GM18511 (cell line): Measurements from ENCODE around the gene TTC28.
"Not testable (repeated sequence)": the region's sequence is repeated elsewhere in the genome, so short reads cannot be mapped to it uniquely, and the experiment has no call there.

Experiments
- ATAC-seq: cut with Tn5 transposase; IDR thresholded peaks from one replicate; pipeline ENCODE4 v1.9.1; 2021; ENCODE audit warnings: mild to moderate bottlenecking, moderate library complexity; ENCODE audit not compliant: unreplicated experiment

Gene TTC28

DNA sequence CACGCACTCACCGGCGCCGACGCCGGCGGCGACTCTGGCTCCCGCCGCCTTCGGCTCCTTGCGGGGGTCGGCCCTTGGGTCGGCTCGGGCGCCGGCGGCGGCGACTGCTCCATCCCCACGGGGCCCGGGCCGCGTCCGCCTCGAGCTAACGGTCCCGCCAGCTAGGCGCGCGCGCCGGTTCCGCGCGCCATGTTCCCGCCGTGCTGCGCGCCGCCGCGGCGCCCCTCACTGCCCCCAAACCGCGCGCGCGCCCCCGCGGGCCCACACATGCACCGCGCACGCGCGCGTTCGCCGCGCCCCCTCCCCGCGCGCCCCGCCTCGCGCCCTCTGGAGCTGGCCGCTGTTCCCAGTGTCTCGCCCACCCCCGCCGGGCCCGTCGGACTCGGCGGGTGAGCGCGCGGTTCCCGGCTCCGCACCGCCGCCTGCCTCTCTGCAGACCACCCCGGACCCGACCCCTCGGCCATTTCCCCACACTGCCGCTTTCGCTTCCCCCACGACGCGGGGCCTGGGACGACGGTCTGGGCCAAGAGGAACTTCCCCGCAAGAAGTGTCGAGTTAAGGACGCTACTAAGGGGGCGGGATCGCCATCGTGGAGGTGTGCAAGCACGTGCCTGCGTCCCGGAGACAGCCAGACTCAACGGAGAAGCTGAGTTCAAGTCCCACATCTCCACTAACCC, at the start of gene TTC28:
Gene TTC28 (minus strand): TSS at position 230 of the 677 bp plus-strand sequence. CDS start 117 bp downstream, at position 113.
- not testable (repeated sequence) for ATAC-seq

DNA sequence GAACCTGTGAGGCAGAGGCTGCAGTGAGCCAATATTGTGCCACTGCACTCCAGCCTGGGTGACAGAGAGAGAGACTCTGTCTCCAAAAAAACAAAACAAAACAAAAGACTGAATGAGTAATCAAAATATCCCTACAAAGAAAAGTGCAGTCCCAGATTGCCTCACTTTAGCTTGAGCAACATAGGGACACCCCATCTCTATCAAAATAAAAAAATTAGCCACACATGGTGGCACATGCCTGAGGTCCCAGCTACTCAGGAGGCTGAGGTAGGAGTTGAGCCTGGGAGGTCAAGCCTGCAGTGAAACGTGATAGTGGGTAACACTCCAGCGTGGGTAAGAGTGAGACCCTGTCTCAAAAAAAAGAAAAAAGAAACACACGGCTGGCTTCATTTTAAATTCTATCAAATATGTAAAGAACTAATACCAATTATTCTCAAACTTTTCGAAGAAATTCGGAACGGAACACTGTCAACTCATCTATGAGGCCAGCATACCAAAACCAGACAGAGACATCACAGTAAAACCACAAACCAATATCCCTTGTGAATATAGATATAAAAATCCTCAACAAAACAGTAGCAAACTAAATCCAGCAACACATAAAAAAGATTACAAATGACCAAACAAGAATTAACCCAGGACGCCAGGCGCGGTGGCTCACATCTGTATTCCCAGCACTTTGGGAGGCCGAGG, 49.1 kb upstream of the TTC28 start:
- no peak for ATAC-seq

DNA sequence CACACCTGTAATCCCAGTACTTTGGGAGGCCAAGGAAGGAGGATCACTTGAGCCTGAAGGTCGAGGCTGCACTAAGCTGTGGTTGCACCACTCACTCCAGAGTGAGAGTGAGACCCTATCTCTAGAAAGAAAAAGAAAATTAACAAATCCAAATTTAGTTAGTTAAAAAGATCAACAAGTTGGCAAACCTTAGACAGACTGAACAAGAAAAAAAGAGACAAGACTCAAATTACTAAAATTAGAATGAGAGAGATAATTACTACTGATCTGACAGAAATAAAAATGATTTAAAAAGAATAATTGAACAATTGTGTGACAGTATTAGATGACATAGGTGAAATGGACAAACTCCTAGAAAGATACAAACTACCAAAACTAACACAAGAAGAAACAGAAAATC, 48.4 kb upstream of the TTC28 start:
- no peak for ATAC-seq

GRCh38 chr22:28718044-28718443, 38.4 kb upstream of the TTC28 start:
- no peak for ATAC-seq

GRCh38 chr22:28716686-28717085, 37.0 kb upstream of the TTC28 start:
- no peak for ATAC-seq

GRCh38 chr22:28715611-28716010, 36.0 kb upstream of the TTC28 start:
- no peak for ATAC-seq

DNA sequence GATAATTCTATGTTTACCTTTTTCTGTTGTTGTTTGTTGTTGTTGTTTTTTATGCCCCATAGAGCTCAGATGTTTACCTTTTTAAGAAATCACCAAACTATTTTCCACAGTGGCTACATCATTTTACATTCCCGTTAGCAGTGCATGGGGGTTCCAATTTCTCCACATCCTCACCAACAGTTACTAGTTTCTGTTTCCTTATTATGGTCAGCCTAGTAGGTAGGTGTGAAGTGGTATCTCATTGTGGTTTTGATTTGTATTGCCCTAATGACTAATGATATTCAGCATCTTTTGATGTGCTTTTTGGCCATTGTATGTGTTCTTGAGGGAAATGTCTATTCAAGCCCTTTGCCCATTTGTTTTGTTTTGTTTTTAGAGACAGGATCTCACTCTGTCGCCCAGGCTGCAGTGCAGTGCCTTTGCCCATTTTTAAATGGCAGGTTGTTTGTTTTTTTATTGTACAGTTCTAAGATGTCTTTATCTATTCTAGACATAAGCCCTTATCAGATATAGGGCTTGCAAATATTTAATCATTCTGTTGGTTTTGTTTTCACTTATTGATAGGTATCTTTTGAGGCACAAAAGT, 34.5 kb upstream of the TTC28 start:
- ATAC-seq, result no peak

GRCh38 chr22:28711820-28712777, 32.5 kb upstream of the TTC28 start:
- no peak for ATAC-seq

GRCh38 chr22:28711341-28711740, 31.7 kb upstream of the TTC28 start:
- ATAC-seq, result no peak

DNA sequence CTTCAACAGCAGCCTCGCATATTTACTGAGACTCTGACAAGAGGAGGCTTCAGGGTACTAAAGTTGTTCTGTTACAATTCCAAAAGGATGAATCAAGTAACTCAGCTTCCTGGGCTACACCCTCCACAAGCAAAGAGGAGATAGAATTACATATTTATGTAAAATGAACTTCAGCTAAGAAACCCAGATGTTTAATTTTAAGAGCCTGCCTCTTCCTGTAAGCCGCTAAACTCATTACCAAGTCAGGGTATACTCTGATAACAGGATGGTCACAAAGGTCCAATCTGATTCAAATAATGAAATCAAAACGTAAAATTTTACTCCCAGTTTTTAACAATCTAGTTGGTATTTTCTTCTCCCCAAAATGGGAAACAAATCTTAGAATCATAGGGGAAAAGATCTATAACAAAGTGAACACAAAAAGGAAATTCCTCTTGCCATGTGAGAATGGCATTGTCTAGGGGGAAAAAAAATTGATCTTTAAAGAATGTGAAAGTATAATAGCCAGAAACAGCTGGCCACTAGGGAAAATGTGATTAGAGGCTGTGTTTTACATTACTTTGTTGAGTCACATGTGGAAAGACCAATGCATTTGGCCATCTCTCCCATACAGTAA, 31.0 kb upstream of the TTC28 start:
- no peak for ATAC-seq

- ATAC-seq, result no peak
Observed at GRCh38 chr22:28710107-28710506, 30.5 kb upstream of the TTC28 start.

- ATAC-seq, result no peak
Observed at GRCh38 chr22:28706845-28707244, 27.2 kb upstream of the TTC28 start.

- no peak for ATAC-seq
Observed at GRCh38 chr22:28703436-28703835, 23.8 kb upstream of the TTC28 start.

- no peak for ATAC-seq
Observed at GRCh38 chr22:28702891-28703290, 23.3 kb upstream of the TTC28 start.

DNA sequence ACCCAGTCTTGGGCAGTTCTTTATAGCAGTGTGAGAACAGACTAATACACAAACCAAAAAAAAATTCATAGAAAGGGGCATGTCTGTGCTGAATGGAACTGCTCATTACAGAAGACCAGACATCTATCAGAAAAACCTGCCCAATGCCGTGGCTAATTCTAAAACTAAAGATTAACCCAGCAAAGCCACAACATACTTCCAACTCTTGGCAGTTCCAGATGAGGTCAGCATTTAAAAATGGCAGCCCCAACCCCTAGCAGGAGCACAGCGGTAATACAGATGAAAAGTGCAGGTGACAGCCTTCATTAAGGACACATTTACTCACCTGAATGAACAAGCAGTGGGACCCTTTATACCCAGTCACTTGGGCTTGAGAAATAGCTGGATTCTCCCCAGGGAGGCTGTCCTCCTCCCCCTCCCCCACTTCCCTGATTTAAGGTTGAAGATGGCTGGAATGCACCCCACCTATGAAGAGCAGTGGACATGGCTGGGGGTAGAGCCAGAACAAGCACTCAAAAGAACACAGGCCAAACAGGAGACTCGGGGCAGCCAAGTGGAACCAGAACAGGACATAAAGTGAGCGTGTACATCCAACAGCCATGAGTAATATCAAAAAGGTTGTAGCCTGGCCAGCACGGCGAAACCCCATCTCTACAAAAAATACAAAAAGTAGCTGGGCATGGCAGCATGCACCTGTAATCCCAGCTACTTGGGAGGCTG, 13.6 kb upstream of the TTC28 start:
- not testable (repeated sequence) for ATAC-seq

DNA sequence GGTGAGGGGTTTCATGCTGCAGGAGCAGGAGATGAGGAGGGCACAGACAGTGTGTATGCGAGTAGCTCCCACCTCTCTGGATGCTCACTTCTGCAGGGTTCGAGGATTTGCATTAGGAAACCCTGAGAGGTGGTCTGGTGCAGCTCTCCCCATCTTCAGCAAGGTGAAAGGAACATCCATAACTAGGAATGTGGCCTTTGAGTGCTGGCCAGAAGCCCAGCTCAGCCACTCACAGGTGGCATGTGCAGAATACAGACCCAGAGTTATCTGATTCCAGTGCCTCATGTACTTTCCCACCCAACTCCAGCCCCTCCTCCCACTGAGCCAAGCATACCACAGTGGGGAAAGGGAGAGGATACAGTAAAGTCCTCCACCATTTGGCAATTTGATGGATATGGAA, 10.2 kb upstream of the TTC28 start:
- not testable (repeated sequence) for ATAC-seq

DNA sequence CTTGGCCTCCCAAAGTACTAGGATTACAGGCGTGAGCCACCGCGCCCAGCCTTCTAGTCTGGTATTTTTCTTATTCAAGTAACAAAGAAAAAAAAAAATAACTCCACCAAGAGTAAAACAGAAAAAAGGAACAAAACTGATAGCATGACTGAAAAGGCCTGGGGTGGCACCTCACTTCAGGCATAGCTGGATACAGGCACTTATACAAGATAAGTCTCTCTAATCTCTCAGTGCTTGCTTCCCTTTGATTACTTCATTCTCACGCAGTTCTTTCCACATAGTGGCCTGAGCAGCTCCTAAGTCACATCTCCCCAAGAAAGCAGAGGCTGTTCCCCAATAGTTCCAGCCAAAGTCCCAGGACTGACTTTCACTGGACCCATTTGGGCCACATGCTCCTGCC, 3.3 kb upstream of the TTC28 start:
- ATAC-seq, result not testable (repeated sequence)

- ATAC-seq, result not testable (repeated sequence)
Observed at GRCh38 chr22:28680813-28681490, 1.3 kb upstream of the TTC28 start.
